OCI-LY7 (cell line): Measurements from ENCODE around the gene MNAT1.

ENCODE experiments used
- CTCF ChIP-seq: fragments of 200-600 bp; sonication (generic); conservative IDR thresholded peaks from 2 replicates; pipeline ENCODE4 v1.5.1; 2014; ENCODE audit warnings: mild to moderate bottlenecking, antibody characterized with exemption, low read length, moderate library complexity, mixed read lengths
- EZH2phosphoT487 ChIP-seq: fragments of 200-600 bp; sonication (generic); IDR thresholded peaks from 2 replicates; pipeline ENCODE4 v1.6.1; 2018; ENCODE audit warnings: low read depth, borderline replicate concordance, mild to moderate bottlenecking, mixed run types, antibody characterized with exemption, low read length, moderate library complexity, mixed read lengths

- TF ChIP-seq CTCF (no peak), EZH2phosphoT487 (no peak)
Observed at GRCh38 chr14:60968099-60968498, 233.5 kb downstream of the MNAT1 start.
